HG03064 (cell line): ENCODE results near the gene CNTNAP2.

Experiments
- ATAC-seq: cut with Tn5 transposase; IDR thresholded peaks from one replicate; pipeline ENCODE4 v1.9.1; 2021; ENCODE audit warnings: low read depth; ENCODE audit not compliant: unreplicated experiment

Gene CNTNAP2

GRCh38 chr7:147968046-147968610, 1851.5 kb downstream of the CNTNAP2 start:
- ATAC-seq = no peak

- no peak for ATAC-seq
Measured at GRCh38 chr7:147971606-147972110, 1855.1 kb downstream of the CNTNAP2 start.

- ATAC-seq = no peak
Measured at GRCh38 chr7:147978201-147978600, 1861.6 kb downstream of the CNTNAP2 start.

- no peak for ATAC-seq
Measured at GRCh38 chr7:147978651-147979050, 1862.0 kb downstream of the CNTNAP2 start.

- ATAC-seq = peak; percentile 60
Measured at GRCh38 chr7:147980826-147981813, 1864.5 kb downstream of the CNTNAP2 start.

- no peak for ATAC-seq
Measured at GRCh38 chr7:147982307-147982706, 1865.7 kb downstream of the CNTNAP2 start.

- ATAC-seq = no peak
Measured at GRCh38 chr7:147984265-147984664, 1867.7 kb downstream of the CNTNAP2 start.

- no peak for ATAC-seq
Measured at GRCh38 chr7:147990079-147990478, 1873.5 kb downstream of the CNTNAP2 start.

- no peak for ATAC-seq
Measured at GRCh38 chr7:147990942-147991341, 1874.3 kb downstream of the CNTNAP2 start.

- ATAC-seq = no peak
Measured at GRCh38 chr7:147992698-147993097, 1876.1 kb downstream of the CNTNAP2 start.

- ATAC-seq = no peak
Measured at GRCh38 chr7:147997636-147998035, 1881.0 kb downstream of the CNTNAP2 start.

- no peak for ATAC-seq
Measured at GRCh38 chr7:147999962-148000361, 1883.4 kb downstream of the CNTNAP2 start.

- no peak for ATAC-seq
Measured at GRCh38 chr7:148011753-148012152, 1895.2 kb downstream of the CNTNAP2 start.

GRCh38 chr7:148014001-148014400, 1897.4 kb downstream of the CNTNAP2 start:
- ATAC-seq = no peak

GRCh38 chr7:148014541-148014940, 1897.9 kb downstream of the CNTNAP2 start:
- no peak for ATAC-seq

- no peak for ATAC-seq
Measured at GRCh38 chr7:148017126-148017525, 1900.5 kb downstream of the CNTNAP2 start.

GRCh38 chr7:148020679-148021078, 1904.1 kb downstream of the CNTNAP2 start:
- no peak for ATAC-seq

GRCh38 chr7:148021507-148022045, 1905.0 kb downstream of the CNTNAP2 start:
- no peak for ATAC-seq

- no peak for ATAC-seq
Measured at GRCh38 chr7:148022832-148023231, 1906.2 kb downstream of the CNTNAP2 start.

GRCh38 chr7:148026713-148027112, 1910.1 kb downstream of the CNTNAP2 start:
- ATAC-seq = no peak

- no peak for ATAC-seq
Measured at GRCh38 chr7:148028165-148028564, 1911.6 kb downstream of the CNTNAP2 start.
